ENCODE results near the gene TUG1.

DNA sequence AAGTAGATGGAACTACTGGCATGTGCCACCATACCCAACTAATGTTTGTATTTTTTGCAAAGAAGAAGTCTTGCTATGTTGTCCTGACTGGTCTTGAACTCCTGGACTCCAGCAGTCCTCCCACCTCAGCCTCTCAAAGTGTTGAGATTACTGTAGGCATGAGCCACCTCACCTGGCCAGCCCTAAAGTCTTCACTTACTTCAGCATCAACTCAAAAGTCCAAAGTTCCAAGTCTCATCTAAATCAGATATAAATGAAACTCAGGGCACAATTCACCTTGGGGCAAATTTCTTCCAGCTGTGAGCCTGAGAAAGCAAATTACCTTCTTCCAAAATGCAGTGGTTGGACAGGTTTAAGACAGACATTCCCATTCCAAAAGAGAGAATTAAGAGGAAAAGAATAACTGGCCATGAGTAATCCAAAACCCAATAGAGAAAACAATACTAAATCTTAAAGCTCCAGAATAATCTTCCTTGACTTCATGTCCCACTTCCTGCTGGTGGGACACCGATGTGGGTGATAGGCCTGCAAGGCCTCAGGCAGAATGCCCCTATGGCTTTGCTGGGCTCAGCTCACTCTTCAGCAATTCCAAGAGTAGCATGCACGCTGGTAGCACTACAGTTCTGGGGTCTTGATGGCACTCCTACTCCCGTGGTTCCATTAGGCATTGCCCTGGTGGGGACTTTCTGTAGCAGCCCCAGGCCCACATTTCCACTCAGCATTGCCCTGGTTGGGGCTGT lies 50.3 kb downstream of the TUG1 start:
- TF ChIP-seq EZH2 (IDR thresholded peaks at IDR 0.05) (no peak), POLR2AphosphoS5 (IDR thresholded peaks at IDR 0.05; ENCODE audit: borderline replicate concordance, low read depth, low read length) (no peak), FOXP2 (optimal IDR thresholded peaks at IDR 0.05; ENCODE audit: control extremely low read depth, extremely low read length, insufficient read depth) (no peak)

All from SK-N-MC (cell line).